ENCODE measurements around the gene CGRRF1. TPM values are rescaled to one million over a fixed set of nuclear protein-coding genes. Genes with fewer than 3 reads are reported as not detected.
A peak's percentile ranks its signal among the peaks of the same experiment; 100 is the strongest.

The CGRRF1 gene
- total and polyA plus RNA-seq, 9 of the 15 experiments (the other 6 are each of a cell fraction or from before 2014, with no cell fraction given) = 2.8 to 15.8 (median 4.6) TPM

DNA sequence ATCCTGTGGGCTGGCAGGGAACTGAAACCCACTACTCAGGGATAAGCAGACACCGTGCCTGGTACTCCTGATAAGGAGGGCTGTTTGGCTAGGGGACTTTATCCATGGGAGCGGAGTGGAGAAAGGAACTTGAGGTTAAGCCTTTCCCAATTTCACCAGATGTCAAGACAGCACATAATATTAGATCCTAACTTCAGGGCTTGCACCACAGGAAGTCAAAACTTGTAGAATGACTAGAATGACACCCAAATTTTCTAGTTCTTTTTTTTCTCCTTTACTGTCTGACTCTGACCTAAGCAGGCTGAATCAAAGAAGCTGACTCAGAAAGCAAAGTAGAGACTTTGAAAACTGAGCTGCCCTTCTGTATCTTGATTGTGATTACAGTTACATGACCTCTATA, 7.1 kb upstream of the CGRRF1 start (continued):
- TF ChIP-seq, protein P1, sequence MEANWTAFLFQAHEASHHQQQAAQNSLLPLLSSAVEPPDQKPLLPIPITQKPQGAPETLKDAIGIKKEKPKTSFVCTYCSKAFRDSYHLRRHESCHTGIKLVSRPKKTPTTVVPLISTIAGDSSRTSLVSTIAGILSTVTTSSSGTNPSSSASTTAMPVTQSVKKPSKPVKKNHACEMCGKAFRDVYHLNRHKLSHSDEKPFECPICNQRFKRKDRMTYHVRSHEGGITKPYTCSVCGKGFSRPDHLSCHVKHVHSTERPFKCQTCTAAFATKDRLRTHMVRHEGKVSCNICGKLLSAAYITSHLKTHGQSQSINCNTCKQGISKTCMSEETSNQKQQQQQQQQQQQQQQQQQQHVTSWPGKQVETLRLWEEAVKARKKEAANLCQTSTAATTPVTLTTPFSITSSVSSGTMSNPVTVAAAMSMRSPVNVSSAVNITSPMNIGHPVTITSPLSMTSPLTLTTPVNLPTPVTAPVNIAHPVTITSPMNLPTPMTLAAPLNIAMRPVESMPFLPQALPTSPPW (CRISPR knock-in tag; IDR thresholded peaks at IDR 0.05) = no peak
- TF ChIP-seq NFXL1 (CRISPR knock-in tag; IDR thresholded peaks at IDR 0.05) (no peak), ZNF583 (CRISPR knock-in tag; IDR thresholded peaks at IDR 0.05) (no peak), TAF1 (IDR thresholded peaks at IDR 0.05; ENCODE audit: control insufficient read depth, extremely low read depth, insufficient read depth, low read length, severe bottlenecking) (no peak), CHCHD3 (CRISPR knock-in tag; IDR thresholded peaks at IDR 0.05) (no peak), CHD2 (IDR thresholded peaks at IDR 0.05; ENCODE audit: low read depth, low read length) (no peak), HDAC3 (IDR thresholded peaks at IDR 0.05; ENCODE audit: borderline replicate concordance, partially characterized antibody) (no peak), NCOA2 (IDR thresholded peaks at IDR 0.05; ENCODE audit: partially characterized antibody in 2 of 2) (no peak), ZNF354B (CRISPR knock-in tag; IDR thresholded peaks at IDR 0.05) (no peak), ZKSCAN3 (CRISPR knock-in tag; IDR thresholded peaks at IDR 0.05) (no peak), KAT8 (IDR thresholded peaks at IDR 0.05; ENCODE audit: low read depth) (no peak), SMARCA4 (IDR thresholded peaks at IDR 0.05) (peak; percentile 45; the same call in 1 of the 2 replicates), EP300 (IDR thresholded peaks at IDR 0.05; ENCODE audit: low read length) (peak; percentile 45), NFATC3 (IDR thresholded peaks at IDR 0.05) (no peak), SMARCC2 (IDR thresholded peaks at IDR 0.05; ENCODE audit: low read depth) (no peak), SETDB1 (IDR thresholded peaks at IDR 0.05; ENCODE audit: low read length) (no peak), RFX7 (CRISPR knock-in tag; IDR thresholded peaks at IDR 0.05) (no peak), CREBBP (IDR thresholded peaks at IDR 0.05; ENCODE audit: low read depth, low read length) (no peak), U2AF1 (optimal IDR thresholded peaks at IDR 0.05; ENCODE audit: low read depth, low read length) (no peak), DPF2 (IDR thresholded peaks at IDR 0.05) (peak; percentile 52; the same call in 1 of the 2 replicates)
- TF ChIP-seq, protein P2, sequence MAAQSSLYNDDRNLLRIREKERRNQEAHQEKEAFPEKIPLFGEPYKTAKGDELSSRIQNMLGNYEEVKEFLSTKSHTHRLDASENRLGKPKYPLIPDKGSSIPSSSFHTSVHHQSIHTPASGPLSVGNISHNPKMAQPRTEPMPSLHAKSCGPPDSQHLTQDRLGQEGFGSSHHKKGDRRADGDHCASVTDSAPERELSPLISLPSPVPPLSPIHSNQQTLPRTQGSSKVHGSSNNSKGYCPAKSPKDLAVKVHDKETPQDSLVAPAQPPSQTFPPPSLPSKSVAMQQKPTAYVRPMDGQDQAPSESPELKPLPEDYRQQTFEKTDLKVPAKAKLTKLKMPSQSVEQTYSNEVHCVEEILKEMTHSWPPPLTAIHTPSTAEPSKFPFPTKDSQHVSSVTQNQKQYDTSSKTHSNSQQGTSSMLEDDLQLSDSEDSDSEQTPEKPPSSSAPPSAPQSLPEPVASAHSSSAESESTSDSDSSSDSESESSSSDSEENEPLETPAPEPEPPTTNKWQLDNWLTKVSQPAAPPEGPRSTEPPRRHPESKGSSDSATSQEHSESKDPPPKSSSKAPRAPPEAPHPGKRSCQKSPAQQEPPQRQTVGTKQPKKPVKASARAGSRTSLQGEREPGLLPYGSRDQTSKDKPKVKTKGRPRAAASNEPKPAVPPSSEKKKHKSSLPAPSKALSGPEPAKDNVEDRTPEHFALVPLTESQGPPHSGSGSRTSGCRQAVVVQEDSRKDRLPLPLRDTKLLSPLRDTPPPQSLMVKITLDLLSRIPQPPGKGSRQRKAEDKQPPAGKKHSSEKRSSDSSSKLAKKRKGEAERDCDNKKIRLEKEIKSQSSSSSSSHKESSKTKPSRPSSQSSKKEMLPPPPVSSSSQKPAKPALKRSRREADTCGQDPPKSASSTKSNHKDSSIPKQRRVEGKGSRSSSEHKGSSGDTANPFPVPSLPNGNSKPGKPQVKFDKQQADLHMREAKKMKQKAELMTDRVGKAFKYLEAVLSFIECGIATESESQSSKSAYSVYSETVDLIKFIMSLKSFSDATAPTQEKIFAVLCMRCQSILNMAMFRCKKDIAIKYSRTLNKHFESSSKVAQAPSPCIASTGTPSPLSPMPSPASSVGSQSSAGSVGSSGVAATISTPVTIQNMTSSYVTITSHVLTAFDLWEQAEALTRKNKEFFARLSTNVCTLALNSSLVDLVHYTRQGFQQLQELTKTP (IDR thresholded peaks at IDR 0.05; ENCODE audit: low read depth in 1 of 2, partially characterized antibody in 2 of 2) = no peak
- TF ChIP-seq, protein P3, sequence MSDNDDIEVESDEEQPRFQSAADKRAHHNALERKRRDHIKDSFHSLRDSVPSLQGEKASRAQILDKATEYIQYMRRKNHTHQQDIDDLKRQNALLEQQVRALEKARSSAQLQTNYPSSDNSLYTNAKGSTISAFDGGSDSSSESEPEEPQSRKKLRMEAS (CRISPR knock-in tag; IDR thresholded peaks at IDR 0.05) = no peak
- TF ChIP-seq, protein P4, sequence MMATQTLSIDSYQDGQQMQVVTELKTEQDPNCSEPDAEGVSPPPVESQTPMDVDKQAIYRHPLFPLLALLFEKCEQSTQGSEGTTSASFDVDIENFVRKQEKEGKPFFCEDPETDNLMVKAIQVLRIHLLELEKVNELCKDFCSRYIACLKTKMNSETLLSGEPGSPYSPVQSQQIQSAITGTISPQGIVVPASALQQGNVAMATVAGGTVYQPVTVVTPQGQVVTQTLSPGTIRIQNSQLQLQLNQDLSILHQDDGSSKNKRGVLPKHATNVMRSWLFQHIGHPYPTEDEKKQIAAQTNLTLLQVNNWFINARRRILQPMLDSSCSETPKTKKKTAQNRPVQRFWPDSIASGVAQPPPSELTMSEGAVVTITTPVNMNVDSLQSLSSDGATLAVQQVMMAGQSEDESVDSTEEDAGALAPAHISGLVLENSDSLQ (IDR thresholded peaks at IDR 0.05) = no peak
- TF ChIP-seq, protein P5, sequence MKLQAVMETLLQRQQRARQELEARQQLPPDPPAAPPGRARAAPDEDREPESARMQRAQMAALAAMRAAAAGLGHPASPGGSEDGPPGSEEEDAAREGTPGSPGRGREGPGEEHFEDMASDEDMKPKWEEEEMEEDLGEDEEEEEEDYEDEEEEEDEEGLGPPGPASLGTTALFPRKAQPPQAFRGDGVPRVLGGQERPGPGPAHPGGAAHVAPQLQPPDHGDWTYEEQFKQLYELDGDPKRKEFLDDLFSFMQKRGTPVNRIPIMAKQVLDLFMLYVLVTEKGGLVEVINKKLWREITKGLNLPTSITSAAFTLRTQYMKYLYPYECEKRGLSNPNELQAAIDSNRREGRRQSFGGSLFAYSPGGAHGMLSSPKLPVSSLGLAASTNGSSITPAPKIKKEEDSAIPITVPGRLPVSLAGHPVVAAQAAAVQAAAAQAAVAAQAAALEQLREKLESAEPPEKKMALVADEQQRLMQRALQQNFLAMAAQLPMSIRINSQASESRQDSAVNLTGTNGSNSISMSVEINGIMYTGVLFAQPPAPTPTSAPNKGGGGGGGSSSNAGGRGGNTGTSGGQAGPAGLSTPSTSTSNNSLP (IDR thresholded peaks at IDR 0.05; ENCODE audit: borderline replicate concordance, low read depth, low read length) = no peak

All from K562 (cell line).